HG03521 (cell line): ENCODE measurements around the gene ZBTB8OS.
A peak's percentile ranks its signal among the peaks of the same experiment; 100 is the strongest.
"Not testable (repeated sequence)": the region's sequence is repeated elsewhere in the genome, so short reads cannot be mapped to it uniquely, and the experiment has no call there.

ENCODE experiments used
- ATAC-seq: cut with Tn5 transposase; IDR thresholded peaks from one replicate; pipeline ENCODE4 v1.9.1; 2021; ENCODE audit warnings: mild to moderate bottlenecking, moderate library complexity; ENCODE audit not compliant: unreplicated experiment

The ZBTB8OS gene

GRCh38 chr1:32650248-32650751, at the start of gene ZBTB8OS:
TSS of gene ZBTB8OS (minus strand) at chr1:32650550. CDS start at chr1:32650529, 21 bp downstream.
- ATAC-seq = peak; percentile 52

GRCh38 chr1:32696996-32697395, 46.6 kb upstream of the ZBTB8OS start:
- not testable (repeated sequence) for ATAC-seq

- ATAC-seq = no peak
Measured at GRCh38 chr1:32696041-32696440, 45.7 kb upstream of the ZBTB8OS start.

GRCh38 chr1:32695098-32695904, 45.0 kb upstream of the ZBTB8OS start:
- no peak for ATAC-seq

GRCh38 chr1:32693455-32694174, 43.3 kb upstream of the ZBTB8OS start:
- no peak for ATAC-seq

GRCh38 chr1:32686387-32686786, 36.0 kb upstream of the ZBTB8OS start:
- ATAC-seq = no peak

- ATAC-seq = no peak
Measured at GRCh38 chr1:32685498-32685897, 35.1 kb upstream of the ZBTB8OS start.

- no peak for ATAC-seq
Measured at GRCh38 chr1:32684167-32684811, 33.9 kb upstream of the ZBTB8OS start.

GRCh38 chr1:32683397-32683796, 33.0 kb upstream of the ZBTB8OS start:
- ATAC-seq = no peak

- no peak for ATAC-seq
Measured at GRCh38 chr1:32681999-32682398, 31.6 kb upstream of the ZBTB8OS start.

- no peak for ATAC-seq
Measured at GRCh38 chr1:32681509-32681908, 31.2 kb upstream of the ZBTB8OS start.

GRCh38 chr1:32680642-32681041, 30.3 kb upstream of the ZBTB8OS start:
- ATAC-seq = no peak

GRCh38 chr1:32679993-32680392, 29.6 kb upstream of the ZBTB8OS start:
- not testable (repeated sequence) for ATAC-seq

- no peak for ATAC-seq
Measured at GRCh38 chr1:32676945-32677344, 26.6 kb upstream of the ZBTB8OS start.

- not testable (repeated sequence) for ATAC-seq
Measured at GRCh38 chr1:32668716-32669115, 18.4 kb upstream of the ZBTB8OS start.

- ATAC-seq = no peak
Measured at GRCh38 chr1:32666901-32667566, 16.7 kb upstream of the ZBTB8OS start.

- ATAC-seq = no peak
Measured at GRCh38 chr1:32665915-32666314, 15.6 kb upstream of the ZBTB8OS start.

GRCh38 chr1:32659581-32659980, 9.2 kb upstream of the ZBTB8OS start:
- ATAC-seq = no peak

- no peak for ATAC-seq
Measured at GRCh38 chr1:32652244-32652962, 2.1 kb upstream of the ZBTB8OS start.

- ATAC-seq = peak; percentile 14
Measured at GRCh38 chr1:32651461-32652073, 1.2 kb upstream of the ZBTB8OS start.
